DND-41 (cell line): ENCODE data around the gene CDH23.

Source experiments
- ATAC-seq: fragments of 200-7000 bp; cut with Tn5 transposase; 3 replicates; pipeline ENCODE4 v1.9.1; 2021; ENCODE audit warnings: low read depth; ENCODE audit not compliant: insufficient read depth
- DNase-seq: peaks from one replicate; pipeline ENCODE4 v3.0.0-alpha.2; 2020
- H2AFZ ChIP-seq: 2 replicates; pipeline ENCODE4 v1.6.0; 2012; ENCODE audit warnings: low read depth, low read length
- H3K27ac ChIP-seq: 2 replicates; pipeline ENCODE4 v1.5.1; 2012; ENCODE audit warnings: low read length, inconsistent platforms
- H3K27me3 ChIP-seq: fragments of 200-600 bp; sonication (generic); 2 replicates; pipeline ENCODE4 v1.6.0; 2012; ENCODE audit warnings: low read length, mild to moderate bottlenecking, inconsistent platforms; ENCODE audit not compliant: insufficient read depth, poor library complexity
- H3K36me3 ChIP-seq: 2 replicates; pipeline ENCODE4 v1.5.1; 2012; ENCODE audit warnings: low read length, inconsistent platforms; ENCODE audit not compliant: insufficient read depth
- H3K4me1 ChIP-seq: 2 replicates; pipeline ENCODE4 v1.5.1; 2012; ENCODE audit warnings: mild to moderate bottlenecking, low read length; ENCODE audit not compliant: insufficient read depth
- H3K4me2 ChIP-seq: 2 replicates; pipeline ENCODE4 v1.6.0; 2012; ENCODE audit warnings: mild to moderate bottlenecking, moderate library complexity, low read length, inconsistent platforms; ENCODE audit not compliant: insufficient read depth
- H3K4me3 ChIP-seq, 2 experiments: fragments of 200-600 bp in 1 of 2; shearing (Covaris generic) in 1 of 2; 2 replicates each; pipeline ENCODE4 v1.5.1; 2012 to 2016; ENCODE audit warnings: inconsistent platforms in 2 of 2, low read length in 2 of 2, mild to moderate bottlenecking in 2 of 2, low read depth in 1 of 2, moderate library complexity in 1 of 2
- H3K79me2 ChIP-seq: 2 replicates; pipeline ENCODE4 v1.6.0; 2012; ENCODE audit warnings: low read length, inconsistent platforms; ENCODE audit not compliant: insufficient read depth
- H3K9ac ChIP-seq: 2 replicates; pipeline ENCODE4 v1.6.0; 2012; ENCODE audit warnings: low read depth, mild to moderate bottlenecking, inconsistent platforms, low read length, moderate library complexity
- H3K9me3 ChIP-seq: 2 replicates; pipeline ENCODE4 v1.5.1; 2012; ENCODE audit warnings: low read length, moderate library complexity, mild to moderate bottlenecking, inconsistent platforms; ENCODE audit not compliant: insufficient read depth, severe bottlenecking
- H4K20me1 ChIP-seq: 2 replicates; pipeline ENCODE4 v1.6.0; 2012; ENCODE audit warnings: low read length; ENCODE audit not compliant: insufficient read depth
- EZH2 ChIP-seq: IDR thresholded peaks from 3 replicates; pipeline ENCODE4 v1.6.1; 2012; ENCODE audit warnings: borderline replicate concordance, low read depth, mild to moderate bottlenecking, moderate library complexity, low read length, inconsistent platforms; ENCODE audit not compliant: severe bottlenecking
- TF ChIP-seq, protein P1 (sequence below): IDR thresholded peaks from 2 replicates; pipeline ENCODE4 v1.5.1; 2012; ENCODE audit warnings: borderline replicate concordance, low read length, moderate library complexity, mild to moderate bottlenecking; ENCODE audit not compliant: poor library complexity, severe bottlenecking; ENCODE audit errors: extremely low read depth

The CDH23 gene

DNA sequence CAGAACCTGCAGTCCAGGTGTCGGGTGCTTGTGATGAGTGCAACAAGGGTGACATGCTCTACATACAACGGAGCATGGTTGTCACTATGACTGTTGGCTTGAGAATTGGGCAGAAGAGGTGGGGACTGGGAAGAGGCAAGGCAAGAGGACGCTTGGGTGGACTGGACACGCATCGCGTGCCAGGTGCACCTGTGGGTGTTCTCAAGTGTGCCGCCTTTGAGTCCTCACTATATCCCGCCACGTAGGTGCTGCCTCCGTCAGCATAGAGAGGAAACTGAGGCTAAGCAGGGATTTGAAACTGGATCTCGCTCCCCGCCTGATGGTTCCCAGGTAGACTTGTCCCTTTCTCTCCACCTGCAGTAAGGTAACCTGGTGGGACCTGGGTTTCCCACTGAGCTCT lies 27.2 kb downstream of the CDH23 start:
- Histone ChIP-seq H4K20me1 (no peaks in the 10 kb centered on the region), H3K79me2 (no peaks in the 10 kb centered on the region), H3K27ac (no peak overlapping the region), H2AFZ (no peak overlapping the region), H3K9ac (no peak overlapping the region), H3K4me2 (no peak overlapping the region), H3K36me3 (no peaks in the 10 kb centered on the region), H3K4me1 (no peaks in the 10 kb centered on the region), H3K27me3 (peaks cover 5% of the 10 kb centered on the region), H3K9me3 (no peaks in the 10 kb centered on the region), H3K4me3 (no peak overlapping the region)
- ATAC-seq = no peak
- TF ChIP-seq EZH2 = no peak
- TF ChIP-seq, protein P1, sequence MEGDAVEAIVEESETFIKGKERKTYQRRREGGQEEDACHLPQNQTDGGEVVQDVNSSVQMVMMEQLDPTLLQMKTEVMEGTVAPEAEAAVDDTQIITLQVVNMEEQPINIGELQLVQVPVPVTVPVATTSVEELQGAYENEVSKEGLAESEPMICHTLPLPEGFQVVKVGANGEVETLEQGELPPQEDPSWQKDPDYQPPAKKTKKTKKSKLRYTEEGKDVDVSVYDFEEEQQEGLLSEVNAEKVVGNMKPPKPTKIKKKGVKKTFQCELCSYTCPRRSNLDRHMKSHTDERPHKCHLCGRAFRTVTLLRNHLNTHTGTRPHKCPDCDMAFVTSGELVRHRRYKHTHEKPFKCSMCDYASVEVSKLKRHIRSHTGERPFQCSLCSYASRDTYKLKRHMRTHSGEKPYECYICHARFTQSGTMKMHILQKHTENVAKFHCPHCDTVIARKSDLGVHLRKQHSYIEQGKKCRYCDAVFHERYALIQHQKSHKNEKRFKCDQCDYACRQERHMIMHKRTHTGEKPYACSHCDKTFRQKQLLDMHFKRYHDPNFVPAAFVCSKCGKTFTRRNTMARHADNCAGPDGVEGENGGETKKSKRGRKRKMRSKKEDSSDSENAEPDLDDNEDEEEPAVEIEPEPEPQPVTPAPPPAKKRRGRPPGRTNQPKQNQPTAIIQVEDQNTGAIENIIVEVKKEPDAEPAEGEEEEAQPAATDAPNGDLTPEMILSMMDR = no peak
- no peak for DNase-seq

DNA sequence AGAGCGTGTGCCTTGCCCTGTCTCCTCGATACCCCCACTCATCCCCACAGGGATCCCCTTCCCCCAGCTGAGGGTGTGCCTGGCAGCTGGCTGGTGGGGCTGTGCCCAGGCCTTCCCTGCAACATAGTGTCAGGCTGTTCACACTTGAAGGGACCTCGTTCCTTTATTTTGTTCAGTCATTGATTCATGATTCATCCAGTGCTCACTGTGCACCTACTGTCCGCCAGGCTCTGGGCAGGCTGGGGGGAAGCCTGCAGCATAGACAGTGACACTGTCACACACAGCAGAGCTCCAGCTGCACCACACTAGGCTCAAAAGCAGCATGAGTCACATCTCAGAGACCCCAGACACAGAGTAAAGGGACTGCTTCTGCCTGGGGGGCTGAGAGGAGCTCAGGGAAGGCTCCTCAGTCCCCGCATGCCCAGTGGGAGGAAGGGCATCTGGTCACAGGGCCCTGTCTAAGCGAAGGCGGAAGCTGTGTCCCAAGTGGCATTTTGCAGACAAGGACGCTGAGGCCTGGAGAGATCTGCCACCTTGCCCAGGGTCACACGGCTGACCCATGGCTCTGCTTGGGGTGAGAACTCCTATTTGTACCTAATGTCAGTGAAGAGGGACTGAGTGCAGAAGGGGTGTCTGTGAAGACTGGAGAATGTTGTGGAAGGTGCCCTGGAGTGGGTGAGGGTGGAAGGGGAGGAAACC lies 27.9 kb downstream of the CDH23 start:
- H3K27ac ChIP-seq = no peak overlapping the region
- H3K4me2 ChIP-seq = no peak overlapping the region
- no peak overlapping the region for H2AFZ ChIP-seq
- no peaks in the 10 kb centered on the region for H4K20me1 ChIP-seq
- H3K9me3 ChIP-seq = no peaks in the 10 kb centered on the region
- no peak overlapping the region for H3K4me3 ChIP-seq
- TF ChIP-seq, protein P1 = no peak
- H3K36me3 ChIP-seq = no peaks in the 10 kb centered on the region
- peaks cover 5% of the 10 kb centered on the region for H3K27me3 ChIP-seq
- ATAC-seq = no peak
- no peaks in the 10 kb centered on the region for H3K4me1 ChIP-seq
- no peaks in the 10 kb centered on the region for H3K79me2 ChIP-seq
- H3K9ac ChIP-seq = no peak overlapping the region
- no peak for DNase-seq

DNA sequence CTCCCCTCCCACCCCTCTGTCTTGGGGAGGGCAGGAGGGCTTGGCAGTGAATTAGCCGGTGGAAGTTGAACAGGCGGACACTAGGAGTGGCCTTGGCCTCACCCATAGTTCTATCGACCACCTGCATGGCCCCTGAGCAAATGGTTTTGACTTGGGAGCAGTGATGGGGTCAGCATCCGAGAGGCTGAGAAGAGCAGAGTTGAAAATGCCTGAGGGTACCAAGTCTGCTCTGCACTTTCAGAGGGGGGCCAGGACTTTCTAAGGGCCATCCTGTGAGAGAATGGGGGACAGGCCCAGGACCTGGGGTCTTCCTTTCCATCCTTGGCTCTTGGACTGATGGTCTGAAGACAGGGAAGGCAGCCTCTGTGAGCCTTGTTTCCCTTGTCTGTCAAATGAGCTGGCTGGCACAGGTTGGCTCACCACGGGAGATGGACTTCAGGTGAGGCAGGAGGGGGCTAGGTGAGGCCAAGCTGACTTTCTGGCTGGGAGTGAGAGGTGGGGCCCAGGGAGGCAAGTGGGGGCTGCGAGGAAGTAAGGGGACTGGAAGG lies 29.4 kb downstream of the CDH23 start:
- Histone ChIP-seq H3K27ac (no peak overlapping the region), H3K4me1 (no peaks in the 10 kb centered on the region), H3K36me3 (no peaks in the 10 kb centered on the region), H2AFZ (no peak overlapping the region), H4K20me1 (no peaks in the 10 kb centered on the region), H3K9me3 (no peaks in the 10 kb centered on the region), H3K9ac (no peak overlapping the region), H3K4me3 (no peak overlapping the region), H3K79me2 (no peaks in the 10 kb centered on the region), H3K27me3 (peaks cover 5% of the 10 kb centered on the region), H3K4me2 (no peak overlapping the region)
- ATAC-seq (no peak), DNase-seq (no peak)
- TF ChIP-seq, protein P1 = no peak

DNA sequence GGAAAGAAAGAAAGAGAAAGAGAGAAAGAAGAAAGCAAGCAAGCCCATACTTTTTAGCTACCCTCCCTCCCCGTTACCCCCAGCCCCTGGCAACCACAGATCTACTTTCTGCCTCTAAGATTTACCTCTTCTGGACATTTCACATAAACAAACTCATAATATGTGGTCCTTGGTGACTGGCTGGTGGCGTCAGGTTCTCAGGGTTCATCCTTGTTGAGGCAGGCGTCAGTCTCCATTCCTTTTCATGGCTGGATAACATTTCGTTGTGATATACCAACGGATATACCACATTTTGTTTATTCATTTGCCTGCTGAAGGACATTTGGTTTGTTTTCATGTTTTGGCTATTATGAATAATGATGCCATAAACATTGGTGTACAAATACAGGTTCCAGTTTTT lies 30.5 kb downstream of the CDH23 start:
- Histone ChIP-seq H3K9me3 (no peaks in the 10 kb centered on the region), H3K27me3 (peaks cover 5% of the 10 kb centered on the region), H3K9ac (no peak overlapping the region), H4K20me1 (no peaks in the 10 kb centered on the region), H2AFZ (no peak overlapping the region), H3K4me2 (no peak overlapping the region), H3K4me3 (no peak overlapping the region), H3K27ac (no peak overlapping the region), H3K36me3 (no peaks in the 10 kb centered on the region), H3K79me2 (no peaks in the 10 kb centered on the region), H3K4me1 (no peaks in the 10 kb centered on the region)
- TF ChIP-seq, protein P1 = no peak
- TF ChIP-seq EZH2 = no peak
- no peak for DNase-seq
- no peak for ATAC-seq
